Omental fat pad (tissue), 4 donors: Measurements from ENCODE around the gene CLUH. TPM values are rescaled to one million over a fixed set of nuclear protein-coding genes. Genes with fewer than 3 reads are reported as not detected.

Source experiments
- ATAC-seq: fragments of 150-250 bp; one replicate; pipeline ENCODE4 v1.9.1; 2016; ENCODE audit warnings: mild to moderate bottlenecking, moderate library complexity; ENCODE audit not compliant: low FRiP score
- DNase-seq: peaks from one replicate; pipeline ENCODE4 v3.0.0-alpha.2; 2019; ENCODE audit warnings: low spot score
- total RNA-seq, 4 donors: library from RNA; depleted of rRNA; stranded (reverse); fragments of >200 nt; gene quantifications; one replicate each; pipeline ENCODE4 v1.1.0, GENCODE V29; 2016
- TF ChIP-seq, protein P1 (sequence below), 3 donors: fragments of 450-650 bp; IDR thresholded peaks; one replicate each; pipeline ENCODE4 v1.5.1; 2016 to 2017; ENCODE audit warnings: antibody characterized with exemption in 3 of 3, mild to moderate bottlenecking in 3 of 3, moderate library complexity in 2 of 3

CLUH gene
- total RNA-seq, 4 donors from 2014 or later: 39.2 to 167 (median 95.0) TPM

DNA sequence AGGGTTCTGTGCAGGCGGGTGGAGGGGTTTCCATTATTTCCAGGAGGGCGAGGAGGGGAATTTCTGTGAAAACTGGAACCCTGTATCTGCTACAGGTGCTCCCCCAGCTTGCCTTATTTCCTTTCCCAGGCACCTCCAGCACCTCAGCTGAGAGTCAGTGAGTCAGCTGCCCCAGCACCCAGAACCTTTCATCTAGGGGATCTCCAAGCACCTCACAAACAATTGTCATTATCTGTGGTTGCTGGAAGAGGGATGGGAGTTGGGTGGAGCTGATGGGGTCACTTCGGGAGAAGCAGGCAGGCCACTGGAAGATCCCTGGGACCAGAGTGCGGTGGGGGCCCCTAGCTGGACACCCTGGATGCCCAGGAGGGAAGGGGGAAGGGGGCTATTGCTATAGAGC, 10.0 kb upstream of the CLUH start:
- ATAC-seq (no peak), DNase-seq (no peak)
- TF ChIP-seq, protein P1, sequence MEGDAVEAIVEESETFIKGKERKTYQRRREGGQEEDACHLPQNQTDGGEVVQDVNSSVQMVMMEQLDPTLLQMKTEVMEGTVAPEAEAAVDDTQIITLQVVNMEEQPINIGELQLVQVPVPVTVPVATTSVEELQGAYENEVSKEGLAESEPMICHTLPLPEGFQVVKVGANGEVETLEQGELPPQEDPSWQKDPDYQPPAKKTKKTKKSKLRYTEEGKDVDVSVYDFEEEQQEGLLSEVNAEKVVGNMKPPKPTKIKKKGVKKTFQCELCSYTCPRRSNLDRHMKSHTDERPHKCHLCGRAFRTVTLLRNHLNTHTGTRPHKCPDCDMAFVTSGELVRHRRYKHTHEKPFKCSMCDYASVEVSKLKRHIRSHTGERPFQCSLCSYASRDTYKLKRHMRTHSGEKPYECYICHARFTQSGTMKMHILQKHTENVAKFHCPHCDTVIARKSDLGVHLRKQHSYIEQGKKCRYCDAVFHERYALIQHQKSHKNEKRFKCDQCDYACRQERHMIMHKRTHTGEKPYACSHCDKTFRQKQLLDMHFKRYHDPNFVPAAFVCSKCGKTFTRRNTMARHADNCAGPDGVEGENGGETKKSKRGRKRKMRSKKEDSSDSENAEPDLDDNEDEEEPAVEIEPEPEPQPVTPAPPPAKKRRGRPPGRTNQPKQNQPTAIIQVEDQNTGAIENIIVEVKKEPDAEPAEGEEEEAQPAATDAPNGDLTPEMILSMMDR (IDR thresholded peaks at IDR 0.05): no peak

DNA sequence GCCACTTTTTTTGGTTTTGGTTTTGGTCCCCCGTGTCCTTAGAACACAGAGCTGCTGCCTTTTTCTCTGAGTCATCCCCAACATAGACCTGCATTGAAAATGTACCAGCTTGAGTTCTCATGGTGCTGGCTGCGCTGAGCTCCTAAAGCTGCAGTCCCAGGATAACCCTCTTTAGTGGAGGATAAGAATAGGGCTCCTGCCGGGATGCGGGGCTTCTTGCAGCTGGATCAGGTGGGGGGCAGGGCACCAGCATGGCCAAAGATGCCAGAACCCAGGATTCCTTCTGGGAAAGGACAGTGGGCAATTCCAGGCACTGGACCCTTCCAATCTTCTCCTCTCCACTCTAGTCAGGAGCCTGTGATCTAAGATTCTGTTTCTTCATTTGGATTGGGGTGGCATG, 8.3 kb upstream of the CLUH start:
- TF ChIP-seq, protein P1 (IDR thresholded peaks at IDR 0.05): no peak
- no peak for ATAC-seq
- no peak for DNase-seq

DNA sequence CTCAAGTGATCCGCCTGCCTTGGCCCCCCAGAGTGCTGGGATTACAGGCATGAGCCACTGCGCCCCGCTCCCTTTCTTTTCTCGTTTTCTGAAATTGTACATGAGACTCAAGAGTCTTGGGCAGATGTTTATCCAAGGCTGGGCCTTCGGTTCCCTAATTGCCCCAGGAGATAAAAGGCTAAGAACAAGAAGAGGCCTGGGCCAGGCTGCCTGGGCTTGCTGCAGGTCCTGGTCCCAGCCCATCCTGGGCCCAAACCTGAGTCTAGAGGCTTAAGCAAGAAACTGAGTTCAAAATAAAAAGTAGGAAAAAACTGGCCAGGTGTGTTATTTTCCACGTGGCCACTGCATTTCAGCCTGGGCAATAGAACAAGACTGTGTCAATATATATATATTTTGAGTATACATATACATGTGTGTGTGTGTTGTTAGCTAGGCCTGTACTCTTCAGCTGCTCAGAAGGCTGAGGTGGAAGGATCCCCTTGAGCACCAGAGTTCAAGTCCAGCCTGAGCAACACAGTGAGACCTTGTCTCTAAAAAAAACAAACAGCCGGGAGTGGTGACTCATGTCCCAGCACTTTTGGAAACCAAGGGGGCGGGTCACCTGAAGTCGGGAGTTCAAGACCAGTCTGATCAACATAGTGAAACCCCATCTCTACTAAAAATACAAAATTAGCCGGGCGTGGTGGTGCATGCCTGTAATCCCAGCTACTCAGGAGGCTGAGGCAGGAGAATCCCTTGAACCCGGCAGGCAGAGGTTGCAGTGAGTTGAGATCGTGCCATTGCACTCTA, 6.8 kb upstream of the CLUH start:
- no peak for DNase-seq
- TF ChIP-seq, protein P1 (IDR thresholded peaks at IDR 0.05): no peak
- ATAC-seq: no peak

DNA sequence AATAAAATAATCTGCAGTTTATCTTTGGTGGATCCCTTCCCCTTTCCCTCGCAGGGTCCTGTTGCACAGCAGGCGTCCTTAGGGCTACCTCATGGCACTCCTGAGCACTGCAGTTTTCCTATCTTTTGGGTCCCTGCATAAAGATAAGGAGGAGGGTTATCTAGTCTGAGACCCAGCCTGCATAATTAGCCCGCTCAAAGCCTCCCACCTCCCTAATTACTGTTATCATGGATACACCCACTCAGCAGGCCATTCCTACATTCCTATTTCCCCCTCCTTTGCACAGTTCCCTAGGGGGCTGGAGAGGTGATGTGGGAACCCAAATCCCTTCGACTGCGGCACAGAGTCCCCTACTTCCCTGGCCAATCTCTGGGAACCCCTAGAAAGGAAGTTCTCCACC, 5.1 kb upstream of the CLUH start:
- DNase-seq (no peak), ATAC-seq (no peak)
- TF ChIP-seq, protein P1 (IDR thresholded peaks at IDR 0.05): no peak

DNA sequence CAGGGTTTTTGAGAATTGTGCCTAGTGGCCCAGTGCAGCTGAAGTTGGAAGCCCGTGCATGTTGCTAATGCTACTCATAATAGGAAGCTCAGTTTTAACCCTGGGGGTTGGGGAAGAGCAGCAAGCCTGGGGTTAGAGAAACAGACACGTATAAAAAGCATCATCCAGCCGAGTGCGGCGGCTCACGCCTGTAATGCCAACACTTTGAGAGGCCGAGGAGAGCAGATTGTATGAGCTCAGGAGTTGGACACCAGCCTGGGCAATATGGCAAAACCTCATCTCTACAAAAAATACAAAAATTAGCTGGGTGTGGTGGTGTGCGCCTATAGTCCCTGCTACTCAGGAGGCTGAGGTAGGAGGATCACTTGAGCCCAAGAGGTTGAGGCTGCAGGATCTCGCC, 2.3 kb upstream of the CLUH start:
- DNase-seq (no peak), ATAC-seq (no peak)
- TF ChIP-seq, protein P1 (IDR thresholded peaks at IDR 0.05): no peak

DNA sequence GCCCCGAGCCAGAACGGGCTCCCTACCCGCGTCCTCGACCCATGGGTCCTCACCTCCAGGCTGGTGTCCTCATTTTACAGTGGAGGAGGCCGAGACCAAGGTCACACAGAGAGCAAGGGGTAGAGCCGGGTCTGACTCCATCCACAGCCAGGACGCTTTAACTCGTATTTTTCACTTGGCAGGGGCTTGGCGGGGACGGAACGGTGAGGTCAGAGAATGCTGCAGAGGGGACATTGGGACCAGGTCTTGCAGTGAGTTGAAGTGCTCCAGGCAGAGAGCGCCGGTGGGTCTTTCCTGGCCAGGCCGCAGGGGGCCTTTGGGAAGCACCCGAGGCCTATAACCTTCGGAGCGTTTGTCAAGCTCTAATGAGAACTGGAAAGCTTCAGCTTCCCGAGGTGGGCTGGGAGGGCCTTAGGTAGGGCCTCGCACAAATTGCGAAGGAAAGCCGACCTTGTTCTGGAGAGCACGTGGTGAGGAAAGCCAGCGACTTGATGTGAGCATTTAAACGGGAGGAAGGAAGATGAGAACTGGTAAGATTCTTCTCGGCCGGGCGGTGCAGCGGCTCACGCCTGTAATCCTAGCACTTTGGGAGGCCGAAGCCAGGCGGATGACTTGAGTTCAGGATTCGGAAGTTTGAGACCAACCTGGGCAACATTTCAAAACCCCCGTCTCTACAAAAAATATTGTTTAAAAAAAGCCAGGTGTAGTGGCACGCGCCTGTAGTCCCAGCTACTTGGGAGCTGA, 908 bp upstream of the CLUH start:
- TF ChIP-seq, protein P1 (IDR thresholded peaks at IDR 0.05): no peak
- DNase-seq (no peak), ATAC-seq (no peak)
